HEK293 (cell line): ENCODE results near the gene CNN2.

Experiments used
- CTCF ChIA-PET: fragments of 350-600 bp; formaldehyde crosslinking; extraction: SDS; loops from one replicate; lab custom pipeline; 2021; ENCODE audit warnings: antibody characterized with exemption; lab: Yijun Ruan, JAX
- POLR2A ChIA-PET: fragments of 300-600 bp; formaldehyde crosslinking; extraction: SDS; loops from one replicate; lab custom pipeline; 2020; ENCODE audit warnings: antibody characterized with exemption, inconsistent platforms; lab: Yijun Ruan, JAX
- H3K27ac ChIP-seq: fragments of 200-500 bp; sonication (Bioruptor generic); 2 replicates; pipeline ENCODE4 v1.5.1; 2014; ENCODE audit warnings: low read depth, low read length, control low read depth, inconsistent platforms; ENCODE audit errors: extremely low read depth
- H3K36me3 ChIP-seq, 2 experiments: fragments of 200-500 bp in 1 of 2; sonication (Bioruptor generic) in 1 of 2; 1 replicate in 1 of 2; 2 replicates in 1 of 2; pipeline ENCODE4 v1.5.1; 2014 to 2017; ENCODE audit warnings: inconsistent platforms in 2 of 2, low read length in 2 of 2; ENCODE audit not compliant: control insufficient read depth in 2 of 2, insufficient read depth in 1 of 2
- H3K4me1 ChIP-seq: fragments of 200-500 bp; sonication (Bioruptor generic); 2 replicates; pipeline ENCODE4 v1.5.1; 2014; ENCODE audit warnings: mild to moderate bottlenecking, low read length, inconsistent platforms; ENCODE audit not compliant: control insufficient read depth, insufficient read depth
- H3K4me3 ChIP-seq: 2 replicates; pipeline ENCODE4 v1.5.1; 2011; ENCODE audit warnings: low read depth, mild to moderate bottlenecking, control low read depth, low read length, moderate library complexity
- H3K9me3 ChIP-seq: fragments of 200-500 bp; sonication (Bioruptor generic); 2 replicates; pipeline ENCODE4 v1.5.1; 2014; ENCODE audit warnings: low read depth, low read length, inconsistent platforms; ENCODE audit not compliant: control insufficient read depth, insufficient read depth
- EGR2 ChIP-seq: fragments of 450-650 bp; formaldehyde crosslinking; IDR thresholded peaks from 2 replicates; pipeline ENCODE4 v1.5.1; 2016; ENCODE audit warnings: low read depth, missing biosample characterization, missing genetic modification characterization
- FEZF1 ChIP-seq: fragments of 450-650 bp; formaldehyde crosslinking; IDR thresholded peaks from 2 replicates; pipeline ENCODE4 v1.5.1; 2016; ENCODE audit warnings: missing biosample characterization, missing genetic modification characterization
- HOXA7 ChIP-seq: sonication (generic); formaldehyde crosslinking; IDR thresholded peaks from 2 replicates; pipeline ENCODE4 v1.8.1; 2022; ENCODE audit warnings: missing genetic modification reagents, borderline replicate concordance
- HOXC10 ChIP-seq: sonication (generic); formaldehyde crosslinking; IDR thresholded peaks from 2 replicates; pipeline ENCODE4 v1.8.1; 2023; ENCODE audit warnings: mild to moderate bottlenecking, missing genetic modification reagents
- KLF1 ChIP-seq: fragments of 450-650 bp; formaldehyde crosslinking; IDR thresholded peaks from 2 replicates; pipeline ENCODE4 v1.5.1; 2016; ENCODE audit warnings: missing biosample characterization, missing genetic modification characterization
- KLF10 ChIP-seq: fragments of 450-650 bp; IDR thresholded peaks from 2 replicates; pipeline ENCODE4 v1.5.1; 2018; ENCODE audit warnings: missing biosample characterization, mild to moderate bottlenecking, missing genetic modification characterization
- KLF17 ChIP-seq: fragments of 450-650 bp; formaldehyde crosslinking; IDR thresholded peaks from 2 replicates; pipeline ENCODE4 v1.5.1; 2016; ENCODE audit warnings: missing biosample characterization, missing genetic modification characterization
- KLF7 ChIP-seq: fragments of 450-650 bp; formaldehyde crosslinking; IDR thresholded peaks from 2 replicates; pipeline ENCODE4 v1.5.1; 2016; ENCODE audit warnings: missing biosample characterization, missing genetic modification characterization, borderline replicate concordance
- OSR2 ChIP-seq: fragments of 450-650 bp; formaldehyde crosslinking; IDR thresholded peaks from 2 replicates; pipeline ENCODE4 v1.5.1; 2016; ENCODE audit warnings: missing biosample characterization, missing genetic modification characterization
- RBAK ChIP-seq: fragments of 450-650 bp; formaldehyde crosslinking; IDR thresholded peaks from 2 replicates; pipeline ENCODE4 v1.5.1; 2016; ENCODE audit warnings: missing biosample characterization, missing genetic modification characterization
- REPIN1 ChIP-seq: fragments of 450-650 bp; formaldehyde crosslinking; IDR thresholded peaks from 2 replicates; pipeline ENCODE4 v1.5.1; 2017; ENCODE audit warnings: missing biosample characterization, missing genetic modification characterization, low read depth
- SALL2 ChIP-seq: fragments of 450-650 bp; formaldehyde crosslinking; IDR thresholded peaks from 2 replicates; pipeline ENCODE4 v1.5.0; 2017; ENCODE audit warnings: missing biosample characterization, mild to moderate bottlenecking, missing genetic modification characterization, borderline replicate concordance
- SCRT2 ChIP-seq: fragments of 450-650 bp; formaldehyde crosslinking; IDR thresholded peaks from 2 replicates; pipeline ENCODE4 v1.5.1; 2016; ENCODE audit warnings: missing biosample characterization, missing genetic modification characterization
- YY1 ChIP-seq: fragments of 450-650 bp; formaldehyde crosslinking; IDR thresholded peaks from 2 replicates; pipeline ENCODE4 v1.5.1; 2018; ENCODE audit warnings: missing biosample characterization, missing genetic modification characterization
- ZBTB17 ChIP-seq: fragments of 450-650 bp; formaldehyde crosslinking; IDR thresholded peaks from 2 replicates; pipeline ENCODE4 v1.5.1; 2016; ENCODE audit warnings: missing biosample characterization, missing genetic modification characterization
- ZFP3 ChIP-seq: fragments of 450-650 bp; formaldehyde crosslinking; IDR thresholded peaks from 2 replicates; pipeline ENCODE4 v1.5.1; 2016; ENCODE audit warnings: low read depth, missing biosample characterization, missing genetic modification characterization
- ZNF133 ChIP-seq: fragments of 450-650 bp; formaldehyde crosslinking; IDR thresholded peaks from 2 replicates; pipeline ENCODE4 v1.5.1; 2016; ENCODE audit warnings: missing biosample characterization, missing genetic modification characterization
- ZNF155 ChIP-seq: fragments of 450-650 bp; formaldehyde crosslinking; IDR thresholded peaks from 2 replicates; pipeline ENCODE4 v1.5.1; 2016; ENCODE audit warnings: missing biosample characterization, missing genetic modification characterization
- ZNF18 ChIP-seq: fragments of 450-650 bp; formaldehyde crosslinking; IDR thresholded peaks from 2 replicates; pipeline ENCODE4 v1.5.1; 2016; ENCODE audit warnings: missing biosample characterization, missing genetic modification characterization
- ZNF211 ChIP-seq: fragments of 450-650 bp; formaldehyde crosslinking; IDR thresholded peaks from 2 replicates; pipeline ENCODE4 v1.5.1; 2016; ENCODE audit warnings: low read depth, missing biosample characterization, missing genetic modification characterization
- ZNF223 ChIP-seq: fragments of 450-650 bp; formaldehyde crosslinking; IDR thresholded peaks from 2 replicates; pipeline ENCODE4 v1.5.1; 2016; ENCODE audit warnings: missing biosample characterization, missing genetic modification characterization
- ZNF266 ChIP-seq: fragments of 450-650 bp; formaldehyde crosslinking; IDR thresholded peaks from 2 replicates; pipeline ENCODE4 v1.5.1; 2016; ENCODE audit warnings: missing biosample characterization, missing genetic modification characterization, low read depth
- ZNF354C ChIP-seq: fragments of 450-650 bp; formaldehyde crosslinking; IDR thresholded peaks from 2 replicates; pipeline ENCODE4 v1.5.1; 2016; ENCODE audit warnings: missing biosample characterization, missing genetic modification characterization, low read depth, borderline replicate concordance
- ZNF416 ChIP-seq: fragments of 450-650 bp; formaldehyde crosslinking; IDR thresholded peaks from 2 replicates; pipeline ENCODE4 v1.5.1; 2016; ENCODE audit warnings: missing biosample characterization, missing genetic modification characterization
- ZNF473 ChIP-seq: fragments of 450-650 bp; formaldehyde crosslinking; IDR thresholded peaks from 2 replicates; pipeline ENCODE4 v1.5.1; 2017; ENCODE audit warnings: missing biosample characterization, missing genetic modification characterization
- ZNF48 ChIP-seq: fragments of 450-650 bp; formaldehyde crosslinking; IDR thresholded peaks from 2 replicates; pipeline ENCODE4 v1.5.1; 2016; ENCODE audit warnings: missing biosample characterization, missing genetic modification characterization
- ZNF513 ChIP-seq: fragments of 450-650 bp; IDR thresholded peaks from 2 replicates; pipeline ENCODE4 v1.5.1; 2018; ENCODE audit warnings: missing biosample characterization, missing genetic modification characterization
- ZNF521 ChIP-seq: fragments of 450-650 bp; formaldehyde crosslinking; IDR thresholded peaks from 2 replicates; pipeline ENCODE4 v1.5.1; 2017; ENCODE audit warnings: missing biosample characterization, mild to moderate bottlenecking, missing genetic modification characterization
- ZNF558 ChIP-seq: fragments of 450-650 bp; formaldehyde crosslinking; IDR thresholded peaks from 2 replicates; pipeline ENCODE4 v1.5.1; 2016; ENCODE audit warnings: missing biosample characterization, missing genetic modification characterization
- ZNF571 ChIP-seq: fragments of 450-650 bp; formaldehyde crosslinking; IDR thresholded peaks from 2 replicates; pipeline ENCODE4 v1.5.0; 2017; ENCODE audit warnings: missing biosample characterization, missing genetic modification characterization
- ZNF629 ChIP-seq: fragments of 450-650 bp; formaldehyde crosslinking; IDR thresholded peaks from 2 replicates; pipeline ENCODE4 v1.5.1; 2017; ENCODE audit warnings: missing biosample characterization, missing genetic modification characterization
- ZNF660 ChIP-seq: fragments of 450-650 bp; IDR thresholded peaks from 2 replicates; pipeline ENCODE4 v1.5.1; 2018; ENCODE audit warnings: missing biosample characterization, mild to moderate bottlenecking, missing genetic modification characterization
- ZNF701 ChIP-seq: fragments of 450-650 bp; formaldehyde crosslinking; IDR thresholded peaks from 2 replicates; pipeline ENCODE4 v1.5.1; 2016; ENCODE audit warnings: missing biosample characterization, missing genetic modification characterization
- ZNF776 ChIP-seq: fragments of 450-650 bp; formaldehyde crosslinking; IDR thresholded peaks from 2 replicates; pipeline ENCODE4 v1.5.0; 2017; ENCODE audit warnings: missing biosample characterization, missing genetic modification characterization, borderline replicate concordance
- ZNF777 ChIP-seq: fragments of 450-650 bp; formaldehyde crosslinking; IDR thresholded peaks from 2 replicates; pipeline ENCODE4 v1.5.1; 2017; ENCODE audit warnings: missing biosample characterization, missing genetic modification characterization, borderline replicate concordance
- ZSCAN16 ChIP-seq: fragments of 450-650 bp; formaldehyde crosslinking; IDR thresholded peaks from 2 replicates; pipeline ENCODE4 v1.5.1; 2016; ENCODE audit warnings: missing biosample characterization, missing genetic modification characterization

CNN2 gene

GRCh38 chr19:999379-999719, 27.1 kb upstream of the CNN2 start:
- Histone ChIP-seq H3K4me3 (no peak overlapping the region), H3K4me1 (peaks cover 7% of the 10 kb centered on the region), H3K36me3 (peaks cover 0 to 3% of the 10 kb centered on the region in 2 experiments; a peak in 1 of 3 replicates), H3K9me3 (no peaks in the 10 kb centered on the region), H3K27ac (no peak overlapping the region)
- ChIA-PET POLR2A (interaction anchor here (0.6 to 0.8 kb wide), 2 partner anchors 16 to 234 kb away, joined by 3 read pairs; no protein-coding TSS in a partner anchor), CTCF (interaction anchor here (1.1 to 2.7 kb wide), 2 partner anchors 76 to 196 kb away, joined by 3 to 13 read pairs; no protein-coding TSS in a partner anchor)
- TF ChIP-seq ZNF629 (no peak), ZNF473 (tag by site-specific recombination) (0 out of 2 replicates have a peak, but pooled peaks have one; percentile 47), ZNF521 (tag by site-specific recombination) (no peak), ZFP3 (tag by site-specific recombination) (peak; percentile 100), ZNF18 (no peak), HOXC10 (CRISPR knock-in tag) (no peak)

GRCh38 chr19:1000095-1000494, 26.3 kb upstream of the CNN2 start, which contains the start of gene GRIN3B:
Gene GRIN3B (plus strand): TSS chr19:1000419. CDS start chr19:1000438, 19 bp downstream.
- Histone ChIP-seq H3K27ac (no peak within 1 kb of the TSS), H3K36me3 (no peaks in the 10 kb centered on the region), H3K4me1 (peaks cover 7% of the 10 kb centered on the region), H3K9me3 (no peaks in the 10 kb centered on the region), H3K4me3 (peak within 1 kb of the TSS; percentile 27)
- POLR2A ChIA-PET: no interaction called here
- CTCF ChIA-PET: interaction anchor here (0.8 to 1.3 kb wide), 2 partner anchors 14 to 26 kb away, joined by 3 read pairs; no protein-coding TSS in a partner anchor
- TF ChIP-seq ZNF473 (tag by site-specific recombination) (no peak), ZBTB17 (tag by site-specific recombination) (no peak), ZNF776 (tag by site-specific recombination) (no peak), ZNF354C (no peak), ZNF155 (tag by site-specific recombination) (no peak), ZNF777 (tag by site-specific recombination) (no peak), ZNF223 (no peak), KLF7 (tag by site-specific recombination) (peak; percentile 75; the same call in 1 of the 2 replicates), ZNF558 (no peak), REPIN1 (no peak), ZNF266 (tag by site-specific recombination) (no peak), YY1 (tag by site-specific recombination) (no peak), RBAK (tag by site-specific recombination) (no peak), ZNF513 (no peak), ZNF211 (tag by site-specific recombination) (no peak), ZNF48 (tag by site-specific recombination) (no peak), SCRT2 (tag by site-specific recombination) (no peak), OSR2 (tag by site-specific recombination) (peak; percentile 8; the same call in 1 of the 2 replicates), HOXA7 (no peak), ZNF701 (no peak), ZNF571 (tag by site-specific recombination) (no peak), ZNF416 (no peak), ZSCAN16 (tag by site-specific recombination) (no peak), ZNF133 (tag by site-specific recombination) (no peak), ZNF660 (tag by site-specific recombination) (peak; percentile 77), KLF10 (tag by site-specific recombination) (peak; percentile 55; the same call in 1 of the 2 replicates), KLF1 (tag by site-specific recombination) (peak; percentile 82), KLF17 (tag by site-specific recombination) (peak; percentile 93), FEZF1 (tag by site-specific recombination) (no peak), EGR2 (peak; percentile 59), SALL2 (tag by site-specific recombination) (no peak)
